ENCODE data around the gene RDH14.
A peak's percentile ranks its signal among the peaks of the same experiment; 100 is the strongest.

RDH14 gene

DNA sequence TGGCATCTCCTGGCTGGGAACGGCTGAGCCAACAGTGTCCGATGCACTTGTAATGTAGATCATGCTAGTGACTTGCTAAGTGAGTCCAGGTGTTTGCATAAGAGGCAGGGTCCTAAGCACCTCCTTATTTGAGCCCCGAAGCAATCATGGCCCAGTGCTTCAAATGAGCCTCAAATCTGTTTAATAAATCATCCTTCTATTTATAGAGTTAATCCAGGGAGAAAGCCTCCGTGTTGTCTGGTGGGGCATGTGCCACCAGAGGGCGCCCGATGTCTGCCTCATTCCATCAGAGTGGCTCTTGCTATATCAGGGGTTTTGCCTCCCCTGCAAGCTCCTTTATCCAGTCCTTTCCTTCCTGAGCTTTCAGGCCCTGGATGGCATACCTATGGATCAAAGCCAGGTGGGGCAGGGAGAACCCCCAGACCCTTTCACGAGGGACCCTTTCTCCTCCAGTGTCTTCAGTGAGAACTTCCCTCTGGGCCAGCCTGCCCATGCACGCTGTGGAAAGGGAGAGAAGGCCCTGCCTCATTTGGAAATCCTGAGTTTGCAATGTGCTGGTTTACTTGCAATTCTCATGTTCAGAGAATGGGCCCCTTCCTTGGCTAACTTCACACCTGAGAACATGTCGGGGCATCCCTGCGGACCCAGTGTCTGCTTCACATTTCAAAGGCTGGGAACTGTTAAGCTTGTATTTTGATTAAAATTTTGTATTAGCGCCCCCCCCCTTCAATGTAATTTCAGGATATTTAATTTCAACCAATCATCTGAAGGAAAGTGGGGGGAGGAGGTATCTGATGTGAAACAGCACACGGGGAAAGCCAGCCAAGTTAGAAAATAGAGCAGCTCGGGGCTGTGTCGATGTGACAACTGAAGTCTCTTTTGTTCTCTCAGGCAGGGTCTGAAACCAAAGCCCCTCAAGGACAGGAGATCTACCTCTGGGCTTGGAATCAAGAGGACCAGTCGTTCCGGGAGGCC lies 39.7 kb downstream of the RDH14 start:
- peak; percentile 82 for DNase-seq (ENCODE audit: low spot score)

DNA sequence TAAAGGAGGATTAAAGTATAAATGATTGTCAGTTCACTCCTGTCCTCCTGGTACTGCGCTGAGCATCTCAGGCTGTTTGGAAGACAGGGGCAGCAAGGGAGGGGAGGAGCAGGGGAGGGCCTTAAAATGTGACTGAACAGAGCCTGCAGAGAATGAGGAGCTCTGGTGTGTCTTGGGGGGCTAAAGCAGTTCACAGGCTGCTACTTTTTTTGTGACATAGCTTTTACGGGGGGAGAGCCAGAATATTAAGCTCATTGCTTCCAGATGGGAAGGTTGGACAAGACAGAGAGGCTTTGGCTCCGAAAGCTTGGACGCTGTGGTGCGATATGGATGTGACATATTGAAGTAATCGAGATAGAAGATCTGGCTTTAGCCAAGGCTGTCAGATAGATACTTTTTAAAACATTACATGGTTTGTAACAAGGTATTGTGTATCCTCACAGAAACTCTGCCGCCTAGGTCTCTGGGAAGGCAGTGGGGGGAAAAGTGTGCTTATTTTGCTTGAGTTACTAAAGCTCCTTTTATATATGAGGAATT lies 40.5 kb downstream of the RDH14 start:
- no peak for DNase-seq (ENCODE audit: low spot score)

DNA sequence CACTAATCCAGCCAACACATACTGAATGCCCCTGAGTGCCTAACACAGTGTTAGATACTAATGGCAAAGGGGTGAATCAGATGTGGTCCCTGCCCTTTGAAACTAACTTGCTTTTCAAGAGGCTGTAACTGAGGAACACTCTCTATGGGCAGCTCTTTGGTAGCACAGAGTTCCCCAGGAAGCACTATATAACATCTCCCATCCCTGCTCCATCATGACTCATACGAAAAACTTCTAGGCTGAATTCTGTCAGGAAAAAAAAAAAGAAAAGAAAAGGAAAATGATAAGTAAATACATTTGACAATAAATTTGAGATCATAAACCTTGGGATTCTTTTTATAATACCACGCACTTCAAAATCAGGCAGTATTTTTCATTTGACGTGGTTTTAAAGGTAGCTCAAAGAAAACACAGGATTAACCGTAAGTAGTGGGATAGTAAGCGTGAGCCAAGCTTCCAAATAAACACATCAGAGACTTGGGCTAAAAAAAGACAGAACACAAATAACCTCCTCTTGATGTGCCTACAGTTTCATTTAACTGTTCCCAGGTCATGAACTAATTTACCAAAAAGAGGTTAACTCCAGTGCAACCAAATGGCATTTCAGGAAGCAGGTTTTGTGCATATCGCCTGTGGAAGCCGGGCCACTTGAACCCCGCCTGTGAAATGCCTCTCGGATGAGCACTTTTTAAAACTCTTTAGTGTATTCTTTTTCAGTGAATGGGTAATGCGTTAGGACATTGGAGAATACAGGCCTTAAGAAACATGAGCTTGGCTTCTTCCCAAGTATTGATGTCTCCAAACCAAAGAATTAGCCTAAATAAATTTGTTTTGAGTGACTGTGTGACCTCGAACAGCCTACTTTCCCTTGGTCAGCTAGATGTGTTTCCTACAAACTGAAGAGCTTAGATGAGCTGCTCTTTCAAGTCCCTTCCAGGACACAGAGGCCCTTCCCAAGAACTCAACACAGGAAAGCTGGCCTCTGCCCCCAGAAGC lies 42.0 kb downstream of the RDH14 start:
- no peak for DNase-seq (ENCODE audit: low spot score)

DNA sequence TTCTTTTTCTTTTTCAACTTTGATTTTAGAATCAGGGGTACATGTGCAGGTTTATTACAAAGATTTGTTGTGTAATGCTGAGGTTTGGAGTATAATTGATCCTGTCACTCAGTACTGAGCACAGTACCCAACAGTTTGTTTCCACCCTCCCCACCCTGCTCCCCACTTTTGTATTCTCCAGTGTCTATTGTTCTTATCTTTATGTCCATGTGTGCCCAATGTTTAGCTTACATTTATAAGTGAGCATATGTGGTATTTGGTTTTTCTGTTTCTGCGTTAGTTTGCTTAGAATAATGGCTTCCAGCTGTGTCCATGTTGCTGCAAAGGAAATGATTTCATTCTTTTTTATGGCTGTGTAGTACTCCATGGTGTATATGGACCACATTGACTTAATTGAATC lies 43.1 kb downstream of the RDH14 start:
- no peak for DNase-seq (ENCODE audit: low spot score)

DNA sequence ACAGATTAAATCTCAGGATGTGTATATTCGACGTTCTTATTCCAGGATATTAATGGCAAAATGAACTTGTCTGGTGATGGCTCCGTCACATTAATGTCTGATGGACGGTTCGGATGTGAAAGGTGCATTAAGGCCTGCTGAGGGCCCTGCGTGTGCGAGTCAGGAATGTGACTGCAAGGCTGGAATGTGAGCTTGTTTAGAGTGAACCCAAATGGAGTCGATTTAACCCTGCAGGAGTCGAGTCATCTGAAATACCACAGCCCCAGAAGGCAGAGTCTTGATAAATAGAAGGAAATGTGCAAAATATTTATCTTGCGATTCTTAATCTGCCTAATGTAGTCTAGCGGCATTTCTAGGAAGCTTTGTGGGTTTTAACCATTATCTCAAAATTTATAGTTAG lies 44.3 kb downstream of the RDH14 start:
- peak; percentile 24 for DNase-seq (ENCODE audit: low spot score)

DNA sequence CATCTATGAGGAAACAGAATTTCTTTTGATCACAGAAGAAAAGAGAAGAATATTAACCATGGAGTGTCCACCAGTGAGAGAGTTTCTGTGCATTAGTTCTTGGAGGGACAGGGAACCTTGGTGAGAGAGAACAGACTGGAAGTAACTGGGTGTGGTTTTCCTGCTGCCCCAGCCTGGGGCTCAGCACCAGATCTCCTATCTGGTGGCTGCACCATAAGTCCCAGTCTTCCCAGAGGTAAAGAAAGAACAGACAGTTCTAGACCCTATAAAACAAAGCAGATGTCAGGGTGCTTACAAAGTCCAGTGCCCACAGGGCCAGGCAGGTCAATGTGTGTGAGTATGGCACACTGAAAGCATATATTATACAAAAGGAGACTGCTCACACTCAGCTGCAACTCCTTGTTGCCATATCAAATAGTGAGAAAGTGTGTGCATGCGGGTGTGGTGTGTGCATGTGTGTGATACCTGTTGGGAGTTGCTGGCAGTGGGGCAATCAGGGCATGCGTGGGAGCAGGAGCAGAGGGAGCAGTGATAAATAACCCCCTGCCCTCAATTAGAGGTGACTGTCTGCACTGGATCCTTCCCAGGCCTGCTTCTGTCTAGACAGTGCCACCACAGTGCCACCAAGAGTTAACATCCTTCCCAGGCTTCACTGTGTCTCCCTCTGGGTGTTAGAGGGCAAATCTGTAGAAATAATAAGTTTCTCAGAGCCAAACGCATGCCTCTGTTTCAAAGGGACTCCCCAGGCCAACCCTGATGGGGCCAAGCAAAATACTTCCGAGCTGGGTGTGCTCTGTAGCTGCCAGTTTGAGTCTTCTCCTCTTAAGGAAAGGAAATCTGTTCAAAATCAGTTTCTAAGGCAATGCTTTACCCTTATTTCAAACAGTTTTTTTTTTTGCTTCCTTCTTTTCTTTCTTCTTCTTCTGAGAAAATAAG lies 45.7 kb downstream of the RDH14 start:
- DNase-seq (ENCODE audit: low spot score): no peak

DNA sequence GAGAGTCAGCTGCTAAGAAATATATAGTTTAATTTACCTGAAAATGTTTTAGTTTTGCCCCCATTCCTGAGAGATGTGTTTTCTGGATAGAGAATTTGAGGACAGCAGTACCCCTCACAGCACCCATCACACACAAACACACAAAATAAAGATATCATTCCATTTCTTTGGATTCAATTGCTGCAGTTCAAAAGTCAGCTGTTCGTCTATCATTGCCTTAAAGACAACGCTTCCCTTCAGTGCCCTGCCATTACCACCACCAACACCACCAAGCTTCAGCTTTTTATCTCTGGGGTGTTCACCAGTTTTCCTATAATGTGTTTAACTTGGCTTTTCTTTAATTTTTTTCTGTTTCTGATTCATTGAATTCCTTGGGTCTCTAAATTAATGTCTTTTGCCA lies 49.7 kb downstream of the RDH14 start:
- no peak for DNase-seq (ENCODE audit: low spot score)

DNA sequence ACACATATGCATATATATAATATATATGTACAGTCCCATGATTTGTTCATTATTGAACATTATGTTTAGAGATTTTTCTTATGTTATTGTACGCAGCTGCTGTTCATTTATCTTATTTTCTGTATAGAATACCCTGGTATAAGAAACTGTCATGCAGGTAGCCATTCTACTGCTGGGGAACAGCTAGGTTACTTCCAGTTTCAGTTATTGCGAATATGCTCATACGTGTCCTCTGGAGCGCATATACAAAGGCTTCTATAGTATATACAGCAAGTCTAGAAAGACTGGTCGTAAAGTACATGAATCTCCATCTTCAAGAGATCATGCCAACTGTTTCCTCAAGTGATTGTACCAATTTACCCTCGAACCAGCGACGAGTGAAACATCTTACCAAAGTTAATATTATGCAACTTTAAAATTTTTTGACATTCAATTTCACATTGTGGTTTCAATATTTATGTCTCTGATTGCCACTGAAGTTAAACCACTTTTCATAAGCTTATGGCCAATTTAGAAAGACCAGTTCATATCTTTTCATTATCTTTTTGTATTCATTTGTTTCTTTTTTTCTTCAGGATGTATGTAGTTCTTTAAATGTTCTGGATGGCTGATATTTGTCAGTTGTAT lies 53.5 kb downstream of the RDH14 start:
- DNase-seq (ENCODE audit: low spot score): no peak

DNA sequence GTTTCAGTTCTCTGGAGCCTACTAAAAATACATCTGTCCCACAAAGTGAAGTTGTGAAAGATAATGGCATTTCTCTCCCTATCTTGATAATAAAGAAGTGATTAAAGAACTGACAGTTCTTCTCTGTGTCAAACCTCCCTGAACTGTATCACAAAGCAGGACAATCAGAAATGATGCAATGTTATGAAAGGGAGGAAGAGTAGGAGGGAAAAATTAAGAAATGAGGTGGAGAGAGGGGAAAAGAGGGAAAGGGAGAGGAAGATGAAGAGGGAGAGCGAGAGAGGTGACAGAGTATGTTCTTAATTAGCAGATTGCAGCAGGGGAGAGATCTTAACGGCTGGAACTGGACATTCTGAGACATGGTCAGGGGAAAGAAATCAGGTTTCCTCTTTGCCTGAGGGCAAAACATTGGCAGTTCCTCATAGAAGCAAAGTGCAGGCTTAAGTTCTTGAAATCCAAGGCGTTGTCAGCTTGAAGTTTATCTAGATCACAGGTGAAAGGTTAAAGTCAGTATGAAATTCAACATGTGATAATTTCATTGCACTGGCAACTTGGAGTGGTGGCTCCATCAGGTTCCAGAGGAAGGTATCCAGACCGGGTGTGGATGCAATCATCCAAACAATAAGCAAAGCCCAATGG lies 54.6 kb downstream of the RDH14 start:
- DNase-seq (ENCODE audit: low spot score): no peak
